Measurements from ENCODE around the gene UGT2B28. TPM values are rescaled to one million over a fixed set of nuclear protein-coding genes. Genes with fewer than 3 reads are reported as not detected.
"Not testable (repeated sequence)": the region's sequence is repeated elsewhere in the genome, so short reads cannot be mapped to it uniquely, and the experiment has no call there.

UGT2B28 gene
- not detected in 2 replicates for total RNA-seq (2014; rRNA removed; shearing (Covaris generic))
- polyA plus RNA-seq (2016; fragmentation: Nextera tagmentation; extraction: Ambion mirVana) = not detected in 2 replicates
- long read RNA-seq = 0 reads

- H3K27ac ChIP-seq (ENCODE audit: low read depth); H3K4me3 ChIP-seq; H4K20me1 ChIP-seq (replicated peaks; ENCODE audit: insufficient read depth); H3K4me1 ChIP-seq (ENCODE audit: insufficient read depth); ATAC-seq; H3K4me3 Mint-ChIP-seq; H2AFZ ChIP-seq; H3K4me2 ChIP-seq; H3K36me3 ChIP-seq (ENCODE audit: insufficient read depth); H3K27ac Mint-ChIP-seq; H3K27me3 Mint-ChIP-seq (ENCODE audit: insufficient read depth, low read depth, poor library complexity); H3K27me3 ChIP-seq (ENCODE audit: insufficient read depth); H3K9me2 ChIP-seq (ENCODE audit: insufficient read depth); H3K4me1 Mint-ChIP-seq; H3F3A ChIP-seq (replicated peaks; ENCODE audit: low read depth); H3K9me3 Mint-ChIP-seq; H3K36me3 Mint-ChIP-seq (ENCODE audit: low read depth); DNase-seq (ENCODE audit: low spot score); H3K79me2 ChIP-seq (replicated peaks; ENCODE audit: insufficient read depth): not testable (repeated sequence)
These were observed at the start of gene UGT2B28 for GRCh38 chr4:69280081-69280480. TSS of gene UGT2B28 (plus strand) at chr4:69280475. CDS start at chr4:69280501, 26 bp downstream.

GRCh38 chr4:69239092-69239491 lies 41.2 kb upstream of the UGT2B28 start:
- no peak overlapping the region for H3K27ac ChIP-seq (ENCODE audit: low read depth)
- no peak overlapping the region for H3K4me2 ChIP-seq
- Mint-ChIP-seq H3K27me3 (ENCODE audit: insufficient read depth, low read depth, poor library complexity) (no peaks in the 10 kb centered on the region), H3K4me3 (no peak overlapping the region), H3K4me1 (no peaks in the 10 kb centered on the region), H3K36me3 (ENCODE audit: low read depth) (no peaks in the 10 kb centered on the region), H3K9me3 (peaks cover 5% of the 10 kb centered on the region; the same call in 2 of the 3 replicates), H3K27ac (no peak overlapping the region)
- no peaks in the 10 kb centered on the region for H3K9me2 ChIP-seq (ENCODE audit: insufficient read depth)
- no peak overlapping the region for H3K4me3 ChIP-seq
- no peak for ATAC-seq
- H3K4me1 ChIP-seq (ENCODE audit: insufficient read depth) = no peaks in the 10 kb centered on the region
- no peak for TF ChIP-seq CREB1 (CRISPR knock-in tag; IDR thresholded peaks at IDR 0.05; ENCODE audit: low read depth)
- TF ChIP-seq ZNF331 (CRISPR knock-in tag; IDR thresholded peaks at IDR 0.05; ENCODE audit: low read depth) = no peak
- no peak for TF ChIP-seq POLR2AphosphoS5 (IDR thresholded peaks at IDR 0.05; ENCODE audit: low read depth)
- TF ChIP-seq, protein P1, sequence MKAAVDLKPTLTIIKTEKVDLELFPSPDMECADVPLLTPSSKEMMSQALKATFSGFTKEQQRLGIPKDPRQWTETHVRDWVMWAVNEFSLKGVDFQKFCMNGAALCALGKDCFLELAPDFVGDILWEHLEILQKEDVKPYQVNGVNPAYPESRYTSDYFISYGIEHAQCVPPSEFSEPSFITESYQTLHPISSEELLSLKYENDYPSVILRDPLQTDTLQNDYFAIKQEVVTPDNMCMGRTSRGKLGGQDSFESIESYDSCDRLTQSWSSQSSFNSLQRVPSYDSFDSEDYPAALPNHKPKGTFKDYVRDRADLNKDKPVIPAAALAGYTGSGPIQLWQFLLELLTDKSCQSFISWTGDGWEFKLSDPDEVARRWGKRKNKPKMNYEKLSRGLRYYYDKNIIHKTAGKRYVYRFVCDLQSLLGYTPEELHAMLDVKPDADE (IDR thresholded peaks at IDR 0.05) = no peak
- TF ChIP-seq CTCF (conservative IDR thresholded peaks at IDR 0.05; ENCODE audit: low read depth in 2 of 2) = no peak
- no peak for TF ChIP-seq ZNF114 (CRISPR knock-in tag; IDR thresholded peaks at IDR 0.05)
- TF ChIP-seq EZH2 (IDR thresholded peaks at IDR 0.05; ENCODE audit: low read depth, unreplicated experiment) = no peak
- no peak for TF ChIP-seq REST (IDR thresholded peaks at IDR 0.05; ENCODE audit: unreplicated experiment)
- no peak for TF ChIP-seq JUNB (IDR thresholded peaks at IDR 0.05; ENCODE audit: unreplicated experiment)
- DNase-seq (ENCODE audit: low spot score) = no peak
- no peaks in the 10 kb centered on the region for H3K36me3 ChIP-seq (ENCODE audit: insufficient read depth)
- H3K79me2 ChIP-seq (replicated peaks; ENCODE audit: insufficient read depth) = no peaks in the 10 kb centered on the region
- no peaks in the 10 kb centered on the region for H3F3A ChIP-seq (replicated peaks; ENCODE audit: low read depth)
- no peaks in the 10 kb centered on the region for H3K27me3 ChIP-seq (ENCODE audit: insufficient read depth)
- H4K20me1 ChIP-seq (replicated peaks; ENCODE audit: insufficient read depth) = no peaks in the 10 kb centered on the region
- no peak overlapping the region for H2AFZ ChIP-seq

All from GM23338 (cell line).